Forelimb muscle (tissue), 1 donor: ENCODE measurements around the gene CCDC9B. TPM values are rescaled to one million over a fixed set of nuclear protein-coding genes. Genes with fewer than 3 reads are reported as not detected.

Source experiments
- DNase-seq: peaks from one replicate; pipeline ENCODE4 v3.0.0-alpha.2; 2013; ENCODE audit warnings: low read depth
- polyA plus RNA-seq: library from polyadenylated mRNA; unstranded; fragments of 120-200 nt; gene quantifications from one replicate; pipeline ENCODE4 v1.2.1, GENCODE V29; 2013; ENCODE audit not compliant: insufficient read length

The CCDC9B gene
- polyA plus RNA-seq, 1 donor: 17.0 TPM

DNA sequence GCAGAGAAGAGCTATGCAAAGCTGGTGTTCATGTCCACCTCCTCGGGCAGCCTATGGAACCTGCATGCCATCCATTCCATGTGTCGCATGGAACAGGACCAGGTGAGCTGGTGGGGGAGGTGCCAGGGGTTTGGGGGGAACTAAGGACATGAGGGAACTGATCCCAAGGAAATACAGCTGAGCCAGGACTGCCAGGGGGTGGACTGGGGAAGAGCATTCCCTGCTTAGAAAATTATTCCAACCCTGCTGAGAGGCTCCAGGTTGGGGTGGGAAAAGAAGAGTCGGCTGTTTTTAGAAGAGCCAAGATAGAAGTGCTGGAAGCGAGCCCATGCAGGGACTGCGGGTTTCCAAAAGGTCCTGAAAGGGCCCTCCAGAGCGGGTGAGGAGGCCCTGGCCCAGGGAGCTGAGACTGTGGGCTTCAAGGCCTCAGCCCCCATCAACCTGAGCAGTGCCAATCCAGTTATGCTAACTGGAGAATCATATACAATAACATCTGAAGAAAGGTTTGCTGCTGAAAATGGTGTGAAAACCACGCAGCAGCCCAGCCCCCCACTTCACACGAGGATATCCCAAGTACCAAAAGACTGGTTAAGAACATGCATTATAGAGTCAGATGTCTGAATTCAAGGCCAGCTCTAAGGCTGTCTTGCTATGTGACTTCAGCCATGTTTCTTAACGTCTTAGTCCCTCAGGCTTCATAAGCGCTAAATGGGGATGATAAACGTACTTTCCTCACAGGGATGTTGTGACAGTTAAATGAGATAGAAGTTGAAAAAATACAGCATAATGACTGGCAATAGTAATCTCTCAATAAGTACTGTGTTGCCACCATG lies 25.1 kb upstream of the CCDC9B start:
- no peak for DNase-seq

DNA sequence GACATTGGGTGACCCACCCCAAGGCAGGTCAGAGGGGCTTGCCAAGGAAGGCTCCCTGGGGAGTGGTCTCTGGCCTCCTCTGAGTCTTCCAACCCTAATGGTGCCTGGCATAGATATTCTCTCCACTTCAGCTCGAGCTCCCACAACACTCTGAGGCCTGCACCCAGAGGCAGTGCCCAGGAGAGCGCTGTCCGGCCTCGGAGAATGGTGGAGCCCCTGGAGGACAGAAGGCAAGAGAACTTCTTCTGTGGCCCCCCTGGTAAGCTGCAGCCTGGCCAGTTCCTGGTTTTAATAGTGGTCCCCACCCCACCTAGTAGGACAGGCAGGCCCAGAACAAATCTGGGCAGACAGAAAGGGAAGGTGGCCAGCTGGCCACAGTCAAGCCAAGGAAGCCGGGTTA lies 24.3 kb upstream of the CCDC9B start:
- DNase-seq: no peak

DNA sequence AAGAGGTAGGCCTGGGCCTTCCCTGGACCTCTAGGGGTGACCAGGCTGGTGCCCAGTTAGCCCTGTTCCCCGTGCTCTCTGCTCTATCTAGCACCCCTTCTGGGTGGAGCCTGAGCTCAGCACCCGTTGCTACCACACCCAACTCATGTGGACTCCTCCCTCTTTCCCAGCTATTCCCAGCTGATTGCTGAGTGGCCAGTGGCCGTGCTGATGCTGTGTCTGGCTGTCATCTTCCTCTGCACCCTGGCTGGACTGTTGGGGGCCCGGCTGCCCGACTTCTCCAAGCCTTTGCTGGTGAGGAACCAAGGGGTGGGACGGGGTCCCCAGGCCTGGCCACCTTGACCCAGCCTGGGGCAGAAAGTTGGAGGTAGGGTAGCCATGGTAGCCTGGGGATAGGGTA lies 23.5 kb upstream of the CCDC9B start:
- DNase-seq: no peak

DNA sequence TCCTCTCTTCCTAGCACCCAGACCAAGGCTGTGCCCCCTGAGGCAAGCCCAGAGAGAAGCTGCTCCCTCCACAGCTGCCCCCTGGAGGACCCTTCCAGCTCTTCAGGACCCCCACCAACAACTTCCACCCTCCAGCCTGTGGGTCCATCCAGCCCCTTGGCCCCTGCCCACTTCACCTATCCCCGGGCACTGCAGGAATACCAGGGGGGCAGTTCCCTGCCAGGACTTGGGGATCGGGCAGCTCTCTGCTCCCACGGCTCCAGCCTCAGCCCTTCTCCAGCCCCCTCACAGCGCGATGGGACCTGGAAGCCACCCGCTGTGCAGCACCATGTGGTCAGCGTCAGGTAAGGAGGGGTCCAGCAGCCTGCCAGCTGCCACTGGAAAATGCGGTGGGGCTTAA lies 22.9 kb upstream of the CCDC9B start:
- DNase-seq: no peak

DNA sequence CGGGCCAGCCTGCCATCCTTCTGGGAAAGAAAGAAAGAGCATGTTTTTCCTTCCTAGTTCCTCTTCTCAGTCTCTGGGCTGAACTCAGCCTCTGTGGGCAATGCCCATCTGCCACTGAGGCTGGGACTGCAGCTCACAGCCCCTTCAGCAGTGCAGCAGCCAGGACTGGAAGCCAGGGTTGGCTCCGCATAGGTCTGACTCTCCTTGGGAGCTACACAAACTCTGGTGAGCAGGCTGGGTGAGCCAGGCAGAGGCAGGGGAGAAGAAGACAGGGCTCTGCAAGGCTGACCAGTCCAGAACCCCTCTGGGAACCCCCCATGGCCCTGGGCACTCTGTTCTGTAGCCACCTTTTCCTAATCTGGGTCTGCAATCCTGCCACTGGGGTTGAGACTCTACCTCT lies 20.9 kb upstream of the CCDC9B start:
- no peak for DNase-seq

DNA sequence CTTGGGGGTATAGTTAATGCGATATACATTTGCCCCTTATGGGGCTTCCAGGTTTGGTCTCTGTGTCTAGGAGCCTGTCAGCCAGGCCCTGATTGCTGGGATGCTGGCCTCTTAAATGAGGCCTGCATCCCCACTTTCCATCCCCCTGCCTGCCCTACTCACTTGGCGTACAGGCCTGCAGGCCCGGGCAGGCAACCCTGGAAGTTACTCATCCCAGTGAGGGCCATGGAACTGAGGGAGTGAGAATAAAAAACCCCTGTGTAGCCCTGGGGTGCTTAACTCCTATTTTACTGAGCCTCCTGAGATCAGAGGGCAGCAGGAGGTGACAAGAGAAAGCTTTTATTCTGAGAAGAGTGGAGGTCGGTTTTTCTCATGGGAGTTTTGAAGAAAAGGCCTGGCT lies 19.3 kb upstream of the CCDC9B start:
- no peak for DNase-seq

DNA sequence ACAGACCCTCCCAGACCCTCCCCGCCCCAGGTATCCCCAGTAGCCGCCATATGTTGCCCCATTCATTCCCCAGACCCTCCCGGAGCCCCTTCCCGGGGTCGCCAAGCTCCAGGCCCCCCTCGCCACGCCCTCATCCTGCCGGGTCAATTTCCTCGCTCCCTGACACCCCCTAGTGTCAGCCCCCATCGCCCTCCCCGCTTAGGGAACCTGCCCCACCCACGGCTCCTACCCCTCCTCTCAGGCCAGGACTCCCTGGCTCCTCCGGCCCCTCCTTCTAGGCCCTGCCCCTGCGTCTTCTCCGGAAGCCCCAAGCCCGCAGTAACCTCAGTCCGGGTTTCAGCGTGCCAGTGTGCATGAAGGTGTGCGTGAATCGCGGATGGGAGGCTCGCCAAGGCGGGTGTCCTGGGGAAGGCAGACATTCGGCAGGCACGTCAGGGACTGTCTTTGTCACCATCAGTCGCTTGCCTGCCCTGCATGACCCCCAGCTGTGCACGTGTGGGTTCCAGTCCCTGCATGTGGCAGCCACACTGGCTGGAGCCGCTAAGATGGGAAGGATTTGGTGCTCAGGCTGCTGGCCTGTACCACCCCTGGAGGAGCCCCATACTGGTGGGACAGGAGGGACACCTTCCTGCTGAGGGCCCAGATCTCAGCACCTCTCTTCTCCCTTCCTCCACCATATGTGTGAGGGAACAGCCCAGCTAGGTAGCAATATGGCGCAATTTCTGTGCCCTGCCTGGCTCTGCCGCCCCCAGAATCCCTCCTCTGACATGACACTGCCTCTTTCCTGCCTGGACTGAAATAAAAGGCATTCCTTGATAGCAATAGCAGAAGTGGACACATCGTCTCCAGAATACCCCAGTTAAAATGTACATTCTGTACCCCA lies 18.0 kb upstream of the CCDC9B start:
- no peak for DNase-seq

DNA sequence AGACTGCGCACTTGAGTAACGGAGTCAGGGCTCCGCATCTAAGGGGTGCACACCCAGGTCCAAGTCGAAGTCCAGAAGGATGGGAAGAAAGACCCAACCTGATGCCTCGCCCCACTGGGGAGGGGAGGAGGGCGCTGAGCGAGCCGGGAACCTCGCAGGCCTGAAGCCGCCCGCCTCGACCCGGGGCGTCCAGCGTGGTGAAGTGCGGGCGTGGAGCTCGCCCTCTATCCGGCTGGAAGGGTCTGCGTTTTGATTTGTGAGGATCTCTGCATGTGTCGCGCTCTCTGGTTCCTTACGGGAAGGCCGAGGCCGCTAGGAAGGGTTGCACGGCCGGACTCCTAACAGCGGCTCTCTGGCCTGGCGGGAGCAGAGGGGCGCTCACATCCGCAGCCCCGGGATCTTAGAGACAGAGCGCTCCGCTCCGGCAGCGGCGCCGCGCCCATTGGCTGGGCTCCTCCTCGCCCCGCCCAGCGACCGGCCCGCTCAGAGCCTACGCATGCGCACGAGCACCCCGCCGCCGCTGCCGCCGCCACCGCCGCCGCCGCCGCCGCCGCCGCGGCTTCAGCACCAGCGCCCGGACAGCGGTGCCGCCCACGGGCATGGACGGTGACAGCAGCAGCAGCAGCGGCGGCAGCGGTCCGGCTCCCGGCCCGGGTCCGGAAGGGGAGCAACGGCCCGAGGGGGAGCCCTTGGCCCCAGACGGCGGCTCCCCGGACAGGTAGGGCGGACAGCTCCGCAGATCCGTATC lies 17.2 kb upstream of the CCDC9B start, which contains the start of gene DISP2:
TSS of gene DISP2 (plus strand) at position 497 of the 748 bp plus-strand sequence. CDS start at position 600, 103 bp downstream.
- DNase-seq: no peak

DNA sequence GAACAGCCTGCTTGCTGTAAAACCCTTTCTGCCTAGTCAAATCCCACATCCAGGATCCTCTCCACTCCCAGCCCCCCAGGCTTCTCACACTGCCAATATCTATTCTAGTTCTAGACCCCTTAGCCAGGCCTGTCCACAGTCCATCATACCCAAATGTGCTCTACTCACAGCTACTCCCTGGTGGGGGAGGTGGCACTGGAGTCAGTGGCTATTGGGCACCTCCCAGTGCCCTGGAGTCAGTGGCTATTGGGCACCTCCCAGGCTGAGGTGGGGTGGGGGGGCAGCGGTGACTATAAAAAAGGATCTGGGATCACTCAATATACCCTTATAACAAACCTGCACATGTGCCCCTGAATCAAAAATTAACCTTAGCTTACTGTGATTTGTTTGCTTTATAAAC lies 16.5 kb upstream of the CCDC9B start:
- DNase-seq: no peak

DNA sequence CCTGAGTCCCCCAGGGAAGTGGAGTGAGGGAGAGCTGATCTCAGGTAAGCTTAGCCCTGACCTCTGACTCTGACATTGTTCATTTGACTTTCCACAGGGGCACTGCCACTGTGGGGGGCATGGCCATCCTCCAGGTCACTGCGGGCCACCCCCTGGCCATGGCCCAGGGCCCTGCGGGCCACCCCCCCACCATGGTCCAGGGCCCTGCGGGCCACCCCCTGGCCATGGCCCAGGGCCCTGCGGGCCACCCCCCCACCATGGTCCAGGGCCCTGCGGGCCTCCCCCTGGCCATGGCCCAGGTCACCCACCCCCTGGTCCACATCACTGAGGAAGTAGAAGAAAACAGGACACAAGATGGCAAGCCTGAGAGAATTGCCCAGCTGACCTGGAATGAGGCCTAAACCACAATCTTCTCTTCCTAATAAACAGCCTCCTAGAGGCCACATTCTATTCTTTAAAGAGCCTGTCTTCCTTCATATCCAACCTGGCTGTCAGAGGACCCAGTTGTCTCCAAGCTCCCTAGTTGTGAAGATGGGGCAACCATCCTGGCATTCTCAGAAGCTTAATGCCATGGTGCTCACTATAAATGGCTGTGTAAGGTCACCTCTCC lies 15.3 kb upstream of the CCDC9B start:
- DNase-seq: no peak

DNA sequence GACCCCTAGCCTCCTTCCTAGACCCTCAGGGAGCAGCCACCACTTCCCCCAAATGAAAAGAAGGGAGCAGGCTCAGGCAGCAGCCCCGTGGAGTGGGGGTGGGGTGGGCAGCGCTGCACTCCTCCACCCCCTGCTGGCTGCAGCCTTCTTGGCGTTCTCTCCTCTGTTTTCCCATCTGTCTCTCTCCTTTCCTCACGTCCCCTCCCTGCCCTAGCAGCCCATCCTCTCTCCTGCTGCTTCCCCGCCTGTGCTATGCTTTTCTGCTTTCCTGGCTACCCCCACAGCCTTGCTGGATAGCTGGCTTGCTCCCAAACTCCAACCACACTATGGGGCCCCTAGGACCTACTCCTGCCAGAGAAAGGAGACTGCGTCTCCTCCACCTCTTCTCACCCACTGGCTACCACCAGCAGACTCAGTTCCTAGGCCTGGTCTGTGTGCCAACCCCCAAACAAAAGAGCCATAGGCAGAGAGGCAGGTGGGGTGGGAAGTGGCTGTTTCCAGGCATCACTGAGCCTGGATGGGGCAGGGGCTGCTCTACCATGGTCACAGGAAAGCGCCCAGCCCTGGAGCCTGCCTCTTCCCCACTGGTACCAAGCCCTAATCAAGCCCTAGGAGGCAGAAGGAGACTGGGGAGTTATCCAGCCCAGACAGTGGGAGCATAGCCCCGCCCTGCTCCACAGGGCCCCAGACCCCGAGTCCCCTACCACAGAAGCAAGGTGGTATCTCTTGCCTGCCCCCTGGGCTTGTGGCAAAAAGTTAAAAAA lies 13.9 kb upstream of the CCDC9B start:
- no peak for DNase-seq

DNA sequence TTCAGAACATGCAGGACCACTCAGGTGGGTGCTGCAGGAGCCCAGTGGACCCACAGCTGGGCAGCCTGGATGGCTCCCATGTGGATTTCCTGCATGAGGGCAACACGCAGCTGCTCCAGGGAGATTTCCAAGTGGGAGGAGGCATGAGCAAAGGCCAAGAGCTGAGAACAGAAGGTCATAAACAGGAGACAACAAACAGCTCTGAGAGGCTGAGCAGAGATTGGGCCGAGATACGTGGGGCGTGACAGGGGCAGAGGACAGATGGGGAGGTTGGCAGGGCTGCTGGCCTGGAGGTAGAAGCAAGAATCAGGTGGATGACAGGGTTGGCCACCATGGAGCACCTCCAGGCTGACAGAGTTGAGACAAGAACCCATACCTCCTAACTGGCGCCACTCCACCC lies 13.0 kb upstream of the CCDC9B start:
- no peak for DNase-seq

DNA sequence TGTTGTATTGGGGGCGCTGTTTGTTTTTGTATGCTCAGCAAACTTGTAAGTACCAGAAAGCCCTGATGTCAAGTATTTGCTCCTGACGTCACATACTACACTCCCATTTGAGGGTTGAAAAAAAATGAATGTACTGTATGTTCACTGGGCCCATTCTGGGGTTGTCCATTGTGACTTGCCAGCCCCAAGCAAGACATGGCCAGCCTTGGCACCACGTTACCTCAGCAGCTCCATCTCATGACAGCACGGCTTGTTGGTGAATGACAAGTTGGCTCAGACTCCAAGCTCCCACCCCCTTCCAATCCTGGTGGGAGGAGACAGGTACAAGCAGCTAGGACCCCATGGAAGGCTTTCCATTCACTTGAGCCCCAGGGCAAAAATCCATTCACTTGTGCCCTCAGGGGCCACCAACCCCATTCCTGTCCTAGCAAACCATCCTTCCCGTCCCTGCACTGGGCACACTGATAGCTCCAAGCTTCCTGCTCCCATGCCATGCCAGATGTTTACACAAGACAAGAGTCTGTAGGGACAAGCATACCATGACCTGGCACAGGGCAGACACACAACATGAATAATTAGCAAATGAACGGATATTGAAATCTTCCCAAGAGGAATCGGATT lies 11.7 kb upstream of the CCDC9B start:
- no peak for DNase-seq

DNA sequence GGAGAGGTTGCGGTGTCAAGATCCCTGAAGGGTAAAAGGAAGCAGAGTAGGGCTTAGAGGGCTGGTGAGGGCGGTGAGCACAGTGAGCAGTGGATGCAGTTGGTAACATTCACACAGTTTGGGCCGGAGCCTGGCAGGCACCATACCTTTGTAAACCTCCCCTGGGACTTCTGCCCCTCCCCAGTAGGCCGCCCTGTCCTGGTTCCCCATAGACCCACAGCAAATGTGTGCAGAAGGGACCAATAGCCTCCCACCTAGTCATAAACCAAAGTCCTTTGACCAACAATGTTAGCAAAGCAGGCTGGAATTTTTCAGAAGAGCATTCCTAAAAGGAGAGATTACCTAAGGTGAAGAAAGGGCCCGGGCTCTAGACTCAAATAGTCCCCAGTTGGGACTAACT lies 8.4 kb upstream of the CCDC9B start:
- DNase-seq: no peak

DNA sequence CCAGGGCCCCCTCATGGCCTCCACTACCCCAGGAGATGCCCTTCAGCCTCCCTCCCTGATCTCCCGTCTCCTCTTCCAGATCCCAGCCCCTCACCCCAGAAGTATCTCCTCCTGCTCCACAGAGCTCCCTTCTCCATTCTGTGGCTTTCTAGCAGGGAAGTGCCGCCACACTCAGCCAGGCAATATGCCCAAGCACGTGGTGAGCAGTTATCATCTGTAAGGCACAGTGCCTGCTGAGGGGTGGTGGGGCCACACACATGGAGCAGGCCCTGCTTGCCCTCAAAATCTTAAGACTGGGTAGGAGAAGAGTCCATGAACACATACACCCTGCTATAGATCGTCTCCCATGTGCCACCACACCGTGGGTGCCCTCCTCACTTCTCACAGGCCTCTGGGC lies 7.7 kb upstream of the CCDC9B start:
- no peak for DNase-seq

DNA sequence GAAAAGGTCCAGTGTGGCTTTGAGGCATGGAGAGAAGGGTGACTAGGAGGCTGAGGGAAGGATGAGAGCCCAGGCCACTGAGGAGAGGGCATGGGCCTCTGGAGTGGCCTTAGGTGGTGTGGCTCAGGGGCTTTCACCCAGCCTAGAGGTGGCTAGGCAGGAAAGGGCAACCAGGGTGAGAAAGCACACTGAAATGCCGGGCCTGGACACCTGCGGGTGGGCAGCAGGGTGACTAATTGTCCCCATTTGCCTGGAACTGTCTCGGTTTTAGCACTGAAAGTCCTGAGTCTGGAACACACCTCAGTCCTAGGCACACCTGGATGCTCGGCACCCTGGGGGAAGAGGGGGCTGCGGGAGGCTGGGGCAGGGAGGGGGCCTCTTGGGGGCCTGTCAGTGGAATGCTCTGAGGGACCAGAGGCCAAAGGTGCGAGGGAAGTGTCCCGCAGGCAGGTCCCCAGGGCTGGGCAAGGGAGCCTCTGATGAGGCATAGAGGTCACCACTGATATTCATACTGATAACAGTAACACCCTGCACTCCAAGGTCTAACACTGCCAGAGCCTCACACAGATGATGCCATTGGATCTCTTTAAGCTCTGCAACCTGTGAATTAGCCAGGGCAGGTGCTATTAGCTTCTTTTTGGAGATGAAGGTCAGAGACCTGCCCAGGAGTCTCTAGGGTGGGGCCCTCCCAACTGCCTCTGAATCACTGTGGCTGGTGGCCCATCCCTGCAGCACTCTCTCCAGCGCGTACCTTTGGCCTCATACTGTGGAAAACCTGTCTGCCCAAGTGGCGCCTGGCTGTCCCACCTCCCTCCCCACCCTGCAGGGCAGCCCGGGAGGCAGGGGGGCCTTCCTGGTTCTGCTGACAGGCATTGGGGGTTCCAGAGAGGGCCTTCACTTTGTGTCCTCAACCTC lies 7.1 kb upstream of the CCDC9B start:
- no peak for DNase-seq

DNA sequence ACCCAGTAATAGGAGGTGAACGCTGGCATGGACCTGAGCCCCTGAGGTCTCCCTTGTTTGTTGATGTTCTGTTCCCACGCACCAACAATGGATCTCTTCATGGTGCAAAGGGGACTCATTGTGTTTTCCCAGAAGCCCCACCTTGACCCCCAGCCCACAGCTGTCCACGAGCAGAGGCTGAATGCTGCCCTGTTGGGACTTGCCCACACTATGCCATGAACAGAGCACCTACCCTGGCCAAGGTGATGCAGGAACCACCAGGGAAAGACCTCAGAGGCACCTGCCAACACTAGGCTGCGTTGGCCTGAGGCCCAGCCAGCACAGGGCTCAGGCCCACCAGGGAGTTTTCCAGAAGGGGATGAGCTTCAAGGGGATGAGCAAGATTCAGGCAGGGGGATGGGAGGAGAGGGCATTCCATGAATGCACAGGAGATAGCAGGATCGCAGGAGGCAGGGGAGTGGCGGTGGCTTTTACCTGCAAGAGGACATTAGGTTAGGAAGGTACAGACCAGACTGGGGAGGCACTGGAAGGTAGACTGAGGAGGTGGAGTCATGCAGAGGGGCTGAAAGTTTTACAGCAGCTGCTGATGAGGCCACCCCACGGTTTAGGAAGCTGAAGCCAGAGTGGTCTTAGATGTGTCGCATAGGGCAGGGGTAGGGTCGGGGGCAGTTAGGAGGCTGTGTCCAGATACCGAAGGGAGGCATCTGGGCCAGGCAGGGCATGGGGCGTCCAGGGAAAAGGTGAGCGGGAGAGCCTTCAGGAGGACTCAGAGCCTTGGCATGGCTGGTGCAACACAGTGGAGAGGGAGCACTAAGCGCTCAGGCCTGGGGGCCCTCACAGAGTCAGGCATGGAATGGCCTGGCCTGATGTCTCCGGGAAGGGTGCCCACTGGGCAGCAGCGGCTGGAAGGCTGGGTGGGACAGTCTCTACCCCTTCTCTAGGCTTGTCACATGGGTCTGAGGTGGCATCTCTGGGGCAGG lies 6.1 kb upstream of the CCDC9B start:
- no peak for DNase-seq
